Measurements from ENCODE around the gene KCNE4.

GRCh38 chr2:223039618-223040017 is 12.4 kb upstream of the KCNE4 start:
- TF ChIP-seq EP300 (IDR thresholded peaks at IDR 0.05; ENCODE audit: borderline replicate concordance), result no peak
- no peak for TF ChIP-seq CREB1 (IDR thresholded peaks at IDR 0.05; ENCODE audit: low read depth)
- no peak for TF ChIP-seq ZBTB7A (IDR thresholded peaks at IDR 0.05; ENCODE audit: low read depth)
- TF ChIP-seq TEAD4 (IDR thresholded peaks at IDR 0.05), result no peak
- TF ChIP-seq TAF1 (IDR thresholded peaks at IDR 0.05; ENCODE audit: low read depth), result no peak

Data from Ishikawa (cell line).